Liver (tissue), 3 donors: ENCODE results near the gene NSG1.

Experiments
- EGR1 ChIP-seq, 2 donors: IDR thresholded peaks; 2 replicates each; pipeline ENCODE4 v1.6.1; 2016 to 2018; ENCODE audit warnings: antibody characterized with exemption in 2 of 2, low read depth in 2 of 2
- GABPA ChIP-seq, 2 donors: IDR thresholded peaks in 1 of 2; conservative IDR thresholded peaks in 1 of 2; 2 replicates each; pipeline ENCODE4 v1.6.1; 2016; ENCODE audit warnings: antibody characterized with exemption in 2 of 2, mild to moderate bottlenecking in 1 of 2, moderate library complexity in 1 of 2
- MAX ChIP-seq: IDR thresholded peaks from 2 replicates; pipeline ENCODE4 v1.6.1; 2016; ENCODE audit warnings: antibody characterized with exemption
- RAD21 ChIP-seq, 2 donors: IDR thresholded peaks; 2 replicates each; pipeline ENCODE4 v1.6.1; 2016; ENCODE audit warnings: antibody characterized with exemption in 2 of 2, mild to moderate bottlenecking in 2 of 2
- REST ChIP-seq: IDR thresholded peaks from 2 replicates; pipeline ENCODE4 v1.6.1; 2016; ENCODE audit warnings: antibody characterized with exemption, mild to moderate bottlenecking
- RXRA ChIP-seq, 2 donors: IDR thresholded peaks; 2 replicates each; pipeline ENCODE4 v1.6.1; 2017 to 2018; ENCODE audit warnings: antibody characterized with exemption in 2 of 2, mild to moderate bottlenecking in 1 of 2
- SP1 ChIP-seq: IDR thresholded peaks from 2 replicates; pipeline ENCODE4 v1.6.1; 2018; ENCODE audit warnings: antibody characterized with exemption, mild to moderate bottlenecking
- TAF1 ChIP-seq: conservative IDR thresholded peaks from 2 replicates; pipeline ENCODE4 v1.6.1; 2016; ENCODE audit warnings: antibody characterized with exemption, mild to moderate bottlenecking
- TF ChIP-seq, protein P1 (sequence below): fragments of 150-350 bp; IDR thresholded peaks from 2 replicates; pipeline ENCODE4 v1.5.1; 2017; ENCODE audit warnings: improper control_type of control experiment, low read depth, low read length; ENCODE audit not compliant: missing input control
- TF ChIP-seq, protein P2 (sequence below): IDR thresholded peaks from 2 replicates; pipeline ENCODE4 v1.6.1; 2016; ENCODE audit warnings: antibody characterized with exemption
- donor health status: healthy.
- donor health status: healthy.

DNA sequence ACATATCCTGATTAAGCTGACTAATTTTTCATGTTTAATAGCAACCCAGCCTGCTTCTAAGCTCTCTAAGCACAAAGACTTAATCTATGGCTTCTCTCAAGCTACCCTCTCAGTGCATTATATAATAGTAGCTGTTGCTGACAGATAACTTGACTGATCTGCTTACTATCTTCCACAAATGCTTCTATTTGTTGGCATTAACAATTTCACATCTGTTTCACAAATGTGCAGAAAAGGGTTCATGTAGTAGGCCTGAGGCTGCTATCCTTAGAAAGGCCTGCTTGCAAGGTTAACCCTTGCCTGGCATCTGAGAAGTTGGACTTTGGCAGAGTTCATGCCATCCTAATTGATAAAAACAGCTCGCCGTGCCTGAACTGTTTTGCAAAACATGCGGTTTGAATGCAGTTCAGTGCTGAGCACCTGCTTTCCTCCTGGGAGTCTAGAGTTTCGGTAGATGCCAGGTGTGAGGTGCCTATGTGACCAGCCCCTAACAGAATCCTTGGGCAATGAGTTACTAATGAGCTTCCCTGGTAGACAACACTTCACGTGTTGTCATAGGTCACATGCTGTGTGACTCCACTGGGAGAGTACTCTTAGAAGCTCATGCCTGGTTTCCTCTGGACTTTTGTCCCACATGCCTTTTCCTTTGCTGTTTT lies 68.4 kb downstream of the NSG1 start:
- TF ChIP-seq TAF1 = no peak
- TF ChIP-seq, protein P1, sequence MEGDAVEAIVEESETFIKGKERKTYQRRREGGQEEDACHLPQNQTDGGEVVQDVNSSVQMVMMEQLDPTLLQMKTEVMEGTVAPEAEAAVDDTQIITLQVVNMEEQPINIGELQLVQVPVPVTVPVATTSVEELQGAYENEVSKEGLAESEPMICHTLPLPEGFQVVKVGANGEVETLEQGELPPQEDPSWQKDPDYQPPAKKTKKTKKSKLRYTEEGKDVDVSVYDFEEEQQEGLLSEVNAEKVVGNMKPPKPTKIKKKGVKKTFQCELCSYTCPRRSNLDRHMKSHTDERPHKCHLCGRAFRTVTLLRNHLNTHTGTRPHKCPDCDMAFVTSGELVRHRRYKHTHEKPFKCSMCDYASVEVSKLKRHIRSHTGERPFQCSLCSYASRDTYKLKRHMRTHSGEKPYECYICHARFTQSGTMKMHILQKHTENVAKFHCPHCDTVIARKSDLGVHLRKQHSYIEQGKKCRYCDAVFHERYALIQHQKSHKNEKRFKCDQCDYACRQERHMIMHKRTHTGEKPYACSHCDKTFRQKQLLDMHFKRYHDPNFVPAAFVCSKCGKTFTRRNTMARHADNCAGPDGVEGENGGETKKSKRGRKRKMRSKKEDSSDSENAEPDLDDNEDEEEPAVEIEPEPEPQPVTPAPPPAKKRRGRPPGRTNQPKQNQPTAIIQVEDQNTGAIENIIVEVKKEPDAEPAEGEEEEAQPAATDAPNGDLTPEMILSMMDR = no peak
- TF ChIP-seq SP1 = no peak
- TF ChIP-seq GABPA (IDR thresholded peaks at IDR 0.05 in 1 of 2, conservative IDR thresholded peaks at IDR 0.05 in 1 of 2) = no peak
- no peak for TF ChIP-seq EGR1 (IDR thresholded peaks at IDR 0.05; ENCODE audit: low read depth in 2 of 2)
- no peak for TF ChIP-seq RAD21 (IDR thresholded peaks at IDR 0.05)
- TF ChIP-seq RXRA (IDR thresholded peaks at IDR 0.05) = no peak
- no peak for TF ChIP-seq MAX
- TF ChIP-seq, protein P2, sequence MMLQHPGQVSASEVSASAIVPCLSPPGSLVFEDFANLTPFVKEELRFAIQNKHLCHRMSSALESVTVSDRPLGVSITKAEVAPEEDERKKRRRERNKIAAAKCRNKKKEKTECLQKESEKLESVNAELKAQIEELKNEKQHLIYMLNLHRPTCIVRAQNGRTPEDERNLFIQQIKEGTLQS = no peak
- no peak for TF ChIP-seq REST
